ENCODE measurements around the gene ATF6B.

DNA sequence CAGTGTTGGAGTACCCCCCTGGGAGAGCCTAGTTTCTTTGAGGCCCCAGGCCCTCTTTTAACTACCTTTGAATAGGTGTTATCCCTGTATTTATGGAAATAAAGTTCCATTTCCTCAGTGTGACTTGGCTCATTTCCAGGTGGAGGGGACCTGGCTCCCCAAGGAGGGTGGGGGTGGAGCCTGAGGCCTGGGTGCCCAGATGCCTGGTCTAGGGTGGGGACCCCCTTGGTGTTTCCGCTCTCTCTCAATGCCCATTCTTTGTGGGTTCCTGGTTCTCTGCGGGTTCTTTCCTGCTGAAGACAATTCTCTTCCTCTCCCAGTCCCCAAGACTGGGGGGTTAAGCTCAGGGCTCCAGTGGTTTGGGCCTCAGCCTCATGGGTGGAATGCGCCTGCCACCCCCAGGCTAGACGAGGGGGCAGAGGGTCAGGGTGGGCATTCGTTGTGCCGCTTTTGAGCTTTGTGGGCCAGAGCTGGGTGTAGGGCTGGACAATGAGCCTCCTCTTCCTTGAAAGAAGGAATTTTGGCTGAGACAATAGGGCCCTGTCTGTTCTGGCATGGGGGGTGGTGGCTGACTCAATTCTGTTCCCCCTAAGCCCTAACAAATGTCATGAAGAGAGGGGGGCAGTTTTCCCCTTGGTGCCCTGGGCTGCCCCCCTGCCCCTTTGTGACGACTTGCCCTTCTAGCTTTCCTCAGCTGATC lies 35.7 kb upstream of the ATF6B start:
- TF ChIP-seq CTCF (IDR thresholded peaks at IDR 0.05; ENCODE audit: low read depth, low read length) (no peak), EZH2phosphoT487 (IDR thresholded peaks at IDR 0.05; ENCODE audit: low read depth) (no peak)
